DOHH2 (cell line): ENCODE data around the gene GRID1.

Experiments used
- EZH2phosphoT487 ChIP-seq: fragments of 200-600 bp; sonication (generic); IDR thresholded peaks from 2 replicates; pipeline ENCODE4 v1.6.1; 2017; ENCODE audit warnings: borderline replicate concordance, mild to moderate bottlenecking, antibody characterized with exemption, low read length, moderate library complexity, mixed read lengths
- TF ChIP-seq, protein P1 (sequence below): fragments of 200-600 bp; sonication (generic); IDR thresholded peaks from one replicate; pipeline ENCODE4 v1.5.1; 2014; ENCODE audit warnings: antibody characterized with exemption, mild to moderate bottlenecking, low read depth, low read length; ENCODE audit not compliant: poor library complexity, severe bottlenecking

GRCh38 chr10:86165666-86166065, 200.9 kb downstream of the GRID1 start:
- TF ChIP-seq, protein P1, sequence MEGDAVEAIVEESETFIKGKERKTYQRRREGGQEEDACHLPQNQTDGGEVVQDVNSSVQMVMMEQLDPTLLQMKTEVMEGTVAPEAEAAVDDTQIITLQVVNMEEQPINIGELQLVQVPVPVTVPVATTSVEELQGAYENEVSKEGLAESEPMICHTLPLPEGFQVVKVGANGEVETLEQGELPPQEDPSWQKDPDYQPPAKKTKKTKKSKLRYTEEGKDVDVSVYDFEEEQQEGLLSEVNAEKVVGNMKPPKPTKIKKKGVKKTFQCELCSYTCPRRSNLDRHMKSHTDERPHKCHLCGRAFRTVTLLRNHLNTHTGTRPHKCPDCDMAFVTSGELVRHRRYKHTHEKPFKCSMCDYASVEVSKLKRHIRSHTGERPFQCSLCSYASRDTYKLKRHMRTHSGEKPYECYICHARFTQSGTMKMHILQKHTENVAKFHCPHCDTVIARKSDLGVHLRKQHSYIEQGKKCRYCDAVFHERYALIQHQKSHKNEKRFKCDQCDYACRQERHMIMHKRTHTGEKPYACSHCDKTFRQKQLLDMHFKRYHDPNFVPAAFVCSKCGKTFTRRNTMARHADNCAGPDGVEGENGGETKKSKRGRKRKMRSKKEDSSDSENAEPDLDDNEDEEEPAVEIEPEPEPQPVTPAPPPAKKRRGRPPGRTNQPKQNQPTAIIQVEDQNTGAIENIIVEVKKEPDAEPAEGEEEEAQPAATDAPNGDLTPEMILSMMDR, result no peak
- TF ChIP-seq EZH2phosphoT487, result no peak
